ENCODE measurements around the gene KCNMB2. TPM values are rescaled to one million over a fixed set of nuclear protein-coding genes. Genes with fewer than 3 reads are reported as not detected.

KCNMB2 gene
- polyA plus RNA-seq, 1 donor (not counting 4 experiments of a cell fraction or from before 2014, with no cell fraction given), result not detected

DNA sequence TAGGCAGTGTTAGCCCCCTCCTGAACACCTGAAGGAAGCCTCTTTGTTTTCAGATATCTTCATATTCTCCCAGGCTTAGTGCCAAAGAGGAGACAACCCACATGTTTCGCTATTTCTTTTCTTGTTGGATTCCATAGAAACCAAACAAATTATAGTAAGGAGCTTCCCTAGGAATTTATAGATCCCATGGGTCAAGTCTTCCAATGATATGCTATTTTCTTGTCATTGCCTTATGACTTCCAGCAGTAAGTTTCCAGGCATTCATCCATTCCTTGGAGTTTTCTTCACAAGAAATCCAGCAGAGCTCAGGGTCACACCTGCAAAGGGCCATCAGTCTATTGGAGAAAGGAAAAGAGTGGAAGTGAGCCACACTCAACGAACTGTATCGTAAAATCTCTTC, 9.9 kb upstream of the KCNMB2 start:
- Histone ChIP-seq H3K36me3 (ENCODE audit: control insufficient read depth in 2 of 2, extremely low read depth in 1 of 2, insufficient read depth in 2 of 2, low read length in 2 of 2) (no peaks in the 10 kb centered on the region), H3K9me3 (ENCODE audit: control insufficient read depth, low read depth, low read length) (no peaks in the 10 kb centered on the region), H2AFZ (ENCODE audit: control insufficient read depth, low read length) (no peak overlapping the region), H3K4me3 (ENCODE audit: control insufficient read depth in 2 of 3, extremely low read depth in 1 of 3, insufficient read depth in 2 of 3, low read depth in 1 of 3, low read length in 3 of 3) (no peak overlapping the region), H3K4me2 (ENCODE audit: control insufficient read depth, extremely low read depth, insufficient read depth, low read depth, low read length) (no peak overlapping the region), H3K4me1 (ENCODE audit: control insufficient read depth, extremely low read depth, insufficient read depth, low read length) (no peaks in the 10 kb centered on the region), H3K9me1 (ENCODE audit: control insufficient read depth, extremely low read depth, insufficient read depth, low read length) (no peaks in the 10 kb centered on the region), H3K27ac (ENCODE audit: control insufficient read depth, insufficient read depth, low read length) (no peak overlapping the region), H4K20me1 (ENCODE audit: control insufficient read depth, extremely low read depth, insufficient read depth, low read length) (no peaks in the 10 kb centered on the region), H3K27me3 (ENCODE audit: control insufficient read depth, extremely low read depth, insufficient read depth, low read length) (no peaks in the 10 kb centered on the region), H3K79me2 (ENCODE audit: control insufficient read depth, insufficient read depth, low read length) (no peaks in the 10 kb centered on the region), H3K9ac (ENCODE audit: control insufficient read depth, extremely low read depth, insufficient read depth, low read length) (no peak overlapping the region)
- TF ChIP-seq CTCF (optimal IDR thresholded peaks at IDR 0.05 in 1 of 3, IDR thresholded peaks at IDR 0.05 in 1 of 3, conservative IDR thresholded peaks at IDR 0.05 in 1 of 3; ENCODE audit: extremely low read depth in 1 of 3, insufficient read depth in 2 of 3, low read length in 3 of 3), result no peak
- no peak for TF ChIP-seq EZH2 (IDR thresholded peaks at IDR 0.05; ENCODE audit: low read length)
- no peak for FAIRE-seq
- DNase-seq (ENCODE audit: low read depth, low spot score), result no peak
- dilution Hi-C loops (cut with MboI; ENCODE audit: extremely low pct_ligation_motif_present, low sequenced_read_pairs), result no loop called here

DNA sequence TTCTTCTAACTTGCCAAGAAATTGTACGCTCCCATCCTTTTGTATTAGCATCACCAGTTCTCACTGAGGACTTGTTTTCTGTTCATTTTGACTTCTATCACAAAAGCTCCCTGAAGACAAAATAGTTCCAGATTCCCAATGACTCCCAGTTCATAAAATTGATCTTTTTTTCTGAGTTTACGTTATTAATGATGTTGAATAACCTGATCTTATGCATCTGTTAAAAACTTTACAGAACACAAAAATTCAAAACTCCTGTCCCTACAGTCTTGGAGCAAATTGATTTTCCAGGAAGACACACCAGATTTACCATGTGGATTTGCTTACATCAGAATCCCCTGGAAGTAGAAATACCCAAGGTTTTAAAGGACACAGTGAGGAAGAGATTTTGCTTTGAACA, 8.3 kb upstream of the KCNMB2 start:
- FAIRE-seq, result no peak
- dilution Hi-C loops (cut with MboI; ENCODE audit: extremely low pct_ligation_motif_present, low sequenced_read_pairs), result no loop called here
- no peaks in the 10 kb centered on the region for H3K36me3 ChIP-seq (ENCODE audit: control insufficient read depth in 2 of 2, extremely low read depth in 1 of 2, insufficient read depth in 2 of 2, low read length in 2 of 2)

More for the DNA sequence above, 8.3 kb upstream of the KCNMB2 start:
- Histone ChIP-seq H2AFZ (ENCODE audit: control insufficient read depth, low read length) (no peak overlapping the region), H3K27me3 (ENCODE audit: control insufficient read depth, extremely low read depth, insufficient read depth, low read length) (no peaks in the 10 kb centered on the region), H3K27ac (ENCODE audit: control insufficient read depth, insufficient read depth, low read length) (no peak overlapping the region), H3K9me3 (ENCODE audit: control insufficient read depth, low read depth, low read length) (no peaks in the 10 kb centered on the region), H4K20me1 (ENCODE audit: control insufficient read depth, extremely low read depth, insufficient read depth, low read length) (no peaks in the 10 kb centered on the region), H3K4me2 (ENCODE audit: control insufficient read depth, extremely low read depth, insufficient read depth, low read depth, low read length) (no peak overlapping the region), H3K9me1 (ENCODE audit: control insufficient read depth, extremely low read depth, insufficient read depth, low read length) (no peaks in the 10 kb centered on the region), H3K4me3 (ENCODE audit: control insufficient read depth in 2 of 3, extremely low read depth in 1 of 3, insufficient read depth in 2 of 3, low read depth in 1 of 3, low read length in 3 of 3) (no peak overlapping the region), H3K9ac (ENCODE audit: control insufficient read depth, extremely low read depth, insufficient read depth, low read length) (no peak overlapping the region), H3K79me2 (ENCODE audit: control insufficient read depth, insufficient read depth, low read length) (no peaks in the 10 kb centered on the region), H3K4me1 (ENCODE audit: control insufficient read depth, extremely low read depth, insufficient read depth, low read length) (no peaks in the 10 kb centered on the region)
- TF ChIP-seq CTCF (optimal IDR thresholded peaks at IDR 0.05 in 1 of 3, IDR thresholded peaks at IDR 0.05 in 1 of 3, conservative IDR thresholded peaks at IDR 0.05 in 1 of 3; ENCODE audit: extremely low read depth in 1 of 3, insufficient read depth in 2 of 3, low read length in 3 of 3) (no peak), EZH2 (IDR thresholded peaks at IDR 0.05; ENCODE audit: low read length) (no peak)
- no peak for DNase-seq (ENCODE audit: low read depth, low spot score)

All from keratinocyte (primary cell).